ENCODE results near the gene LINC00632.

DNA sequence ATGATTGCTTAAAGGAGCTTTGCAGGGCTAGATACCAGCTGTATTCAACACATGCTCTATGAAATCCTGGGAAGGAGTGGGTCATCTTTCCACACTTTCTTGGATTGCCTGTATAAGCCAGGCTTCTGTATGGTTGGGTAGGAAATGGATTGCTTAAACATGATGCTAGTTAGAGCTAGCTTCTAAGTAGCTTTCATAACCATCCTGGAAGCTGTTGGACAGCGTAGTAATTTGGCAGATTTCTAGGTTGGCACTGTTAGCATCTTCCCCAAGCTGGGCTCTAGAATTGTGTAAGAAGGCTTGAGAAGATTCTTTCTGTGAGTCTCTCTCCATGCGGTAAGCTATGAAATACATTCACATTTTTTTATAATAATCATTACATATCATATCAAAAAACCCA lies 127.3 kb downstream of the LINC00632 start:
- TF ChIP-seq POLR2A (IDR thresholded peaks at IDR 0.05): no peak
- TF ChIP-seq, protein P1, sequence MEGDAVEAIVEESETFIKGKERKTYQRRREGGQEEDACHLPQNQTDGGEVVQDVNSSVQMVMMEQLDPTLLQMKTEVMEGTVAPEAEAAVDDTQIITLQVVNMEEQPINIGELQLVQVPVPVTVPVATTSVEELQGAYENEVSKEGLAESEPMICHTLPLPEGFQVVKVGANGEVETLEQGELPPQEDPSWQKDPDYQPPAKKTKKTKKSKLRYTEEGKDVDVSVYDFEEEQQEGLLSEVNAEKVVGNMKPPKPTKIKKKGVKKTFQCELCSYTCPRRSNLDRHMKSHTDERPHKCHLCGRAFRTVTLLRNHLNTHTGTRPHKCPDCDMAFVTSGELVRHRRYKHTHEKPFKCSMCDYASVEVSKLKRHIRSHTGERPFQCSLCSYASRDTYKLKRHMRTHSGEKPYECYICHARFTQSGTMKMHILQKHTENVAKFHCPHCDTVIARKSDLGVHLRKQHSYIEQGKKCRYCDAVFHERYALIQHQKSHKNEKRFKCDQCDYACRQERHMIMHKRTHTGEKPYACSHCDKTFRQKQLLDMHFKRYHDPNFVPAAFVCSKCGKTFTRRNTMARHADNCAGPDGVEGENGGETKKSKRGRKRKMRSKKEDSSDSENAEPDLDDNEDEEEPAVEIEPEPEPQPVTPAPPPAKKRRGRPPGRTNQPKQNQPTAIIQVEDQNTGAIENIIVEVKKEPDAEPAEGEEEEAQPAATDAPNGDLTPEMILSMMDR (IDR thresholded peaks at IDR 0.05): no peak

Measured in transverse colon (tissue), 3 donors.